HepG2 (cell line): Measurements from ENCODE around the gene MEDAG. TPM values are rescaled to one million over a fixed set of nuclear protein-coding genes. Genes with fewer than 3 reads are reported as not detected.
A peak's percentile ranks its signal among the peaks of the same experiment; 100 is the strongest.

ENCODE experiments used
- DMAP1 ChIP-seq: IDR thresholded peaks from 2 replicates; pipeline ENCODE4 v1.6.1; 2016
- EP300 ChIP-seq, 3 experiments: sonication (generic) in 1 of 3; formaldehyde crosslinking in 1 of 3; IDR thresholded peaks; 2 replicates each; pipeline versions ENCODE4 v1.5.1 to v1.6.1; 2011 to 2020; ENCODE audit warnings: low read depth in 2 of 3, low read length in 2 of 3, borderline replicate concordance in 1 of 3, improper control_type of control experiment in 1 of 3, mild to moderate bottlenecking in 1 of 3, missing genetic modification reagents in 1 of 3, moderate library complexity in 1 of 3
- IKZF1 ChIP-seq: fragments of 450-650 bp; IDR thresholded peaks from 2 replicates; pipeline ENCODE4 v1.7.1; 2016
- MXD4 ChIP-seq: IDR thresholded peaks from 2 replicates; pipeline ENCODE4 v1.6.1; 2016; ENCODE audit warnings: mild to moderate bottlenecking, missing biosample characterization, missing genetic modification reagents
- NKX3-1 ChIP-seq: sonication (generic); formaldehyde crosslinking; IDR thresholded peaks from 2 replicates; pipeline ENCODE4 v1.5.0; 2020; ENCODE audit warnings: missing genetic modification reagents
- PAX8 ChIP-seq: sonication (generic); formaldehyde crosslinking; IDR thresholded peaks from 2 replicates; pipeline ENCODE4 v1.8.0; 2022; ENCODE audit warnings: mild to moderate bottlenecking, missing genetic modification reagents, borderline replicate concordance
- TARDBP ChIP-seq: sonication (generic); formaldehyde crosslinking; IDR thresholded peaks from 2 replicates; pipeline ENCODE4 v1.8.0; 2022; ENCODE audit warnings: mild to moderate bottlenecking, missing genetic modification reagents
- ZFP62 ChIP-seq: sonication (generic); formaldehyde crosslinking; IDR thresholded peaks from 2 replicates; pipeline ENCODE4 v1.4.0; 2020; ENCODE audit warnings: missing genetic modification reagents
- ZNF335 ChIP-seq: sonication (generic); formaldehyde crosslinking; IDR thresholded peaks from 2 replicates; pipeline ENCODE4 v1.4.0; 2020; ENCODE audit warnings: missing genetic modification reagents
- ZNF672 ChIP-seq: sonication (generic); formaldehyde crosslinking; IDR thresholded peaks from 2 replicates; pipeline ENCODE4 v1.8.1; 2022; ENCODE audit warnings: missing genetic modification reagents
- ZNF766 ChIP-seq: sonication (generic); formaldehyde crosslinking; IDR thresholded peaks from 2 replicates; pipeline ENCODE4 v1.5.0; 2020; ENCODE audit warnings: missing genetic modification reagents, borderline replicate concordance
- polyA plus RNA-seq, 8 experiments: library from polyadenylated mRNA; depleted of rRNA in 3 of 8; stranded (reverse) in 7 of 8; unstranded in 1 of 8; fragments of >200 nt; fragmentation: Illumina TruSeq in 4 of 8; extraction: Trizol in 4 of 8; gene quantifications; 2 replicates each; pipeline versions ENCODE4 v1.2.1 to v1.2.3, GENCODE V29; 2011 to 2016; ENCODE audit warnings: low read depth in 4 of 8, missing spikeins in 1 of 8, mixed read lengths in 1 of 8; ENCODE audit not compliant: insufficient read depth in 1 of 8
- total RNA-seq, 5 experiments: library from RNA; depleted of rRNA; stranded (reverse); fragments of >200 nt; fragmentation: Illumina TruSeq; extraction: Trizol; gene quantifications; 2 replicates each; pipeline ENCODE4 v1.2.3, GENCODE V29; 2016; ENCODE audit warnings: low read depth in 1 of 5
- TF ChIP-seq, protein P1 (sequence below): sonication (generic); formaldehyde crosslinking; IDR thresholded peaks from 2 replicates; pipeline ENCODE4 v1.4.0; 2020; ENCODE audit warnings: mild to moderate bottlenecking, missing genetic modification reagents
- TF ChIP-seq, protein P2 (sequence below): sonication (generic); formaldehyde crosslinking; IDR thresholded peaks from 2 replicates; pipeline ENCODE4 v1.5.1; 2020; ENCODE audit warnings: mild to moderate bottlenecking, missing genetic modification reagents, moderate library complexity
- TF ChIP-seq, protein P3 (sequence below): sonication (generic); formaldehyde crosslinking; IDR thresholded peaks from 2 replicates; pipeline ENCODE4 v1.4.0; 2020; ENCODE audit warnings: missing genetic modification reagents; ENCODE audit errors: not compliant biosample characterization
- TF ChIP-seq, protein P4 (sequence below), 2 experiments: sonication (generic) in 1 of 2; formaldehyde crosslinking in 1 of 2; IDR thresholded peaks; 2 replicates each; pipeline versions ENCODE4 v1.6.1 to v1.9.0; 2014 to 2022; ENCODE audit warnings: antibody characterized with exemption in 1 of 2, borderline replicate concordance in 1 of 2, inconsistent platforms in 1 of 2, low read depth in 1 of 2, missing genetic modification reagents in 1 of 2

The MEDAG gene
- total and polyA plus RNA-seq, 2 of the 13 experiments (the other 11 are each of a cell fraction or from before 2014, with no cell fraction given), result not detected

DNA sequence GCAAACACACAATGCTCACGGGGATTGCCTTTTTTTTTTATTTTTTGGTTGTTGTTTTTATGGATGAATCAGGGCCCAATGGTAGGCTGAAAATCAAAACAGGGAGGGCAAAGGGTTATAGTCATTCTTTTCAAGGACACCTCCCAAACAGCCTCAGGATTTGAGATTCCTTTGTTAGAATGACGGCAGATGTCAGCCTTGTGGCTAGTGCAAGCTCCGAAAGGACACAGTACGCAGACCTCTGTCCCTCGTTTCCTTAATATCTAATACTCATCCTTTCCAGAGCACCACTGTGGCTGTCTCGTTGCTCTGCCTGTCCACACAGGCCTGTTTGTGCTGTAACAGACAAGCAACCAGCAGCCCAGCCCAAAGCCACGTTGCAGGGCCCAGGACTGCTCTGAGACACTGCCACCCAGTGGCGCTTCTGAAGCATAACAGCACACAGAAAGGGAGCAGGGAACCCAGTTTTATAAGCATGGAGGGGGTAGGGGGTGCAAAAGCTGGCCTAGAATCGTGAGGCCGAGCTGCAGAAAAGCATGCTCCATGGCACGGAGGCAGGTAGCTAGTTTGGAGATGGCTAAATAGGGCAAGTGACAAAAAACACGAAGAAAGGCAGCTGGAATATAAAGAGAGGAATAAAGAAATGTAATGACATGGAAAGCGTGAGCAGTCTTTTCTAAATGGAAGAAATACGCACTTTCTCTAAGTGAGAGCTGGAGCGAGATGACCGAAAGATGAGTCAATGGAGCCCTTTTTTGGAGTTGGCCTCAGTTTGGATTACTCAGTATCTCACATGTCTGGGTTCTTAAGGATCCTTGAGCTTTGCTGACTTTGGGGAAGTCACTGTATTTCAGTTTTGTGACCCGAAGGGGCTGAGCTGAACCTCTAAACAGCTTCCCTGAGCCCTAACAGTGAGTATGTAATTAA lies 40.7 kb upstream of the MEDAG start (continued):
- TF ChIP-seq PAX8 (no peak), MXD4 (CRISPR knock-in tag) (no peak), ZFP62 (CRISPR knock-in tag) (no peak), EP300 (IDR thresholded peaks at IDR 0.05; ENCODE audit: low read depth in 2 of 2, low read length in 2 of 2) (no peak), EP300 (CRISPR knock-in tag; IDR thresholded peaks at IDR 0.05; ENCODE audit: borderline replicate concordance) (no peak), ZNF335 (no peak; the same call in 1 of the 2 replicates), ZNF672 (CRISPR knock-in tag) (no peak), NKX3-1 (no peak), DMAP1 (CRISPR knock-in tag) (peak; percentile 66), ZNF766 (CRISPR knock-in tag) (no peak), IKZF1 (no peak), TARDBP (CRISPR knock-in tag) (no peak)
- TF ChIP-seq, protein P1, sequence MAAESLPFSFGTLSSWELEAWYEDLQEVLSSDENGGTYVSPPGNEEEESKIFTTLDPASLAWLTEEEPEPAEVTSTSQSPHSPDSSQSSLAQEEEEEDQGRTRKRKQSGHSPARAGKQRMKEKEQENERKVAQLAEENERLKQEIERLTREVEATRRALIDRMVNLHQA, result no peak
- TF ChIP-seq, protein P2, sequence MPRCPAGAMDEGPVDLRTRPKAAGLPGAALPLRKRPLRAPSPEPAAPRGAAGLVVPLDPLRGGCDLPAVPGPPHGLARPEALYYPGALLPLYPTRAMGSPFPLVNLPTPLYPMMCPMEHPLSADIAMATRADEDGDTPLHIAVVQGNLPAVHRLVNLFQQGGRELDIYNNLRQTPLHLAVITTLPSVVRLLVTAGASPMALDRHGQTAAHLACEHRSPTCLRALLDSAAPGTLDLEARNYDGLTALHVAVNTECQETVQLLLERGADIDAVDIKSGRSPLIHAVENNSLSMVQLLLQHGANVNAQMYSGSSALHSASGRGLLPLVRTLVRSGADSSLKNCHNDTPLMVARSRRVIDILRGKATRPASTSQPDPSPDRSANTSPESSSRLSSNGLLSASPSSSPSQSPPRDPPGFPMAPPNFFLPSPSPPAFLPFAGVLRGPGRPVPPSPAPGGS (CRISPR knock-in tag), result peak; percentile 72; the same call in 1 of the 2 replicates
- TF ChIP-seq, protein P3, sequence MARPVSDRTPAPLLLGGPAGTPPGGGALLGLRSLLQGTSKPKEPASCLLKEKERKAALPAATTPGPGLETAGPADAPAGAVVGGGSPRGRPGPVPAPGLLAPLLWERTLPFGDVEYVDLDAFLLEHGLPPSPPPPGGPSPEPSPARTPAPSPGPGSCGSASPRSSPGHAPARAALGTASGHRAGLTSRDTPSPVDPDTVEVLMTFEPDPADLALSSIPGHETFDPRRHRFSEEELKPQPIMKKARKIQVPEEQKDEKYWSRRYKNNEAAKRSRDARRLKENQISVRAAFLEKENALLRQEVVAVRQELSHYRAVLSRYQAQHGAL (CRISPR knock-in tag), result no peak
- TF ChIP-seq, protein P4, sequence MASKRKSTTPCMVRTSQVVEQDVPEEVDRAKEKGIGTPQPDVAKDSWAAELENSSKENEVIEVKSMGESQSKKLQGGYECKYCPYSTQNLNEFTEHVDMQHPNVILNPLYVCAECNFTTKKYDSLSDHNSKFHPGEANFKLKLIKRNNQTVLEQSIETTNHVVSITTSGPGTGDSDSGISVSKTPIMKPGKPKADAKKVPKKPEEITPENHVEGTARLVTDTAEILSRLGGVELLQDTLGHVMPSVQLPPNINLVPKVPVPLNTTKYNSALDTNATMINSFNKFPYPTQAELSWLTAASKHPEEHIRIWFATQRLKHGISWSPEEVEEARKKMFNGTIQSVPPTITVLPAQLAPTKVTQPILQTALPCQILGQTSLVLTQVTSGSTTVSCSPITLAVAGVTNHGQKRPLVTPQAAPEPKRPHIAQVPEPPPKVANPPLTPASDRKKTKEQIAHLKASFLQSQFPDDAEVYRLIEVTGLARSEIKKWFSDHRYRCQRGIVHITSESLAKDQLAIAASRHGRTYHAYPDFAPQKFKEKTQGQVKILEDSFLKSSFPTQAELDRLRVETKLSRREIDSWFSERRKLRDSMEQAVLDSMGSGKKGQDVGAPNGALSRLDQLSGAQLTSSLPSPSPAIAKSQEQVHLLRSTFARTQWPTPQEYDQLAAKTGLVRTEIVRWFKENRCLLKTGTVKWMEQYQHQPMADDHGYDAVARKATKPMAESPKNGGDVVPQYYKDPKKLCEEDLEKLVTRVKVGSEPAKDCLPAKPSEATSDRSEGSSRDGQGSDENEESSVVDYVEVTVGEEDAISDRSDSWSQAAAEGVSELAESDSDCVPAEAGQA (IDR thresholded peaks at IDR 0.05; ENCODE audit: low read depth), result no peak
- TF ChIP-seq, protein P4 (CRISPR knock-in tag; IDR thresholded peaks at IDR 0.05; ENCODE audit: borderline replicate concordance), result no peak
